ENCODE measurements around the gene ITGA5. TPM values are rescaled to one million over a fixed set of nuclear protein-coding genes. Genes with fewer than 3 reads are reported as not detected.

Gene ITGA5
- total and polyA plus RNA-seq, 2 experiments from 2014 or later: 7.3 to 23.7 TPM

- H3K27me3 ChIP-seq (ENCODE audit: insufficient read depth): peaks cover 18% of the 10 kb centered on the region
- no peak overlapping the region for H2AFZ ChIP-seq
- TF ChIP-seq CREB1 (CRISPR knock-in tag; IDR thresholded peaks at IDR 0.05; ENCODE audit: low read depth) (no peak), CTCF (conservative IDR thresholded peaks at IDR 0.05; ENCODE audit: low read depth in 2 of 2) (no peak), ETS1 (IDR thresholded peaks at IDR 0.05) (no peak), ZNF331 (CRISPR knock-in tag; IDR thresholded peaks at IDR 0.05; ENCODE audit: low read depth) (no peak), REST (IDR thresholded peaks at IDR 0.05; ENCODE audit: unreplicated experiment) (no peak), EZH2 (IDR thresholded peaks at IDR 0.05; ENCODE audit: low read depth, unreplicated experiment) (no peak), NANOG (IDR thresholded peaks at IDR 0.05; ENCODE audit: borderline replicate concordance) (no peak), ZNF462 (CRISPR knock-in tag; IDR thresholded peaks at IDR 0.05) (no peak), STAT1 (IDR thresholded peaks at IDR 0.05; ENCODE audit: unreplicated experiment) (no peak), POLR2AphosphoS5 (IDR thresholded peaks at IDR 0.05; ENCODE audit: low read depth) (no peak), EZH2phosphoT487 (IDR thresholded peaks at IDR 0.05; ENCODE audit: unreplicated experiment) (no peak), ZNF114 (CRISPR knock-in tag; IDR thresholded peaks at IDR 0.05) (no peak), JUNB (IDR thresholded peaks at IDR 0.05; ENCODE audit: unreplicated experiment) (no peak)
- no peak for ATAC-seq
- peak overlapping the region; percentile 97 for H3K4me2 ChIP-seq
- peaks cover 23% of the 10 kb centered on the region for H3K27me3 Mint-ChIP-seq (ENCODE audit: insufficient read depth, low read depth, poor library complexity)
- no peaks in the 10 kb centered on the region for H3K9me3 Mint-ChIP-seq
- no peak overlapping the region for H3K27ac Mint-ChIP-seq
- no peak overlapping the region for H3K27ac ChIP-seq (ENCODE audit: low read depth)
- no peak overlapping the region for H3K4me3 ChIP-seq
- H3K36me3 ChIP-seq (ENCODE audit: insufficient read depth): no peaks in the 10 kb centered on the region
- peaks cover 13% of the 10 kb centered on the region; the same call in 1 of the 2 replicates for H3F3A ChIP-seq (replicated peaks; ENCODE audit: low read depth)
- 0 out of 2 replicates have a peak, but pooled peaks cover 9% of the 10 kb centered on the region for H3K9me2 ChIP-seq (ENCODE audit: insufficient read depth)
- no peaks in the 10 kb centered on the region for H4K20me1 ChIP-seq (replicated peaks; ENCODE audit: insufficient read depth)
- H3K4me3 Mint-ChIP-seq: no peak overlapping the region
- DNase-seq (ENCODE audit: low spot score): no peak
- peaks cover 81% of the 10 kb centered on the region for H3K4me1 Mint-ChIP-seq
- peaks cover 86% of the 10 kb centered on the region for H3K4me1 ChIP-seq (ENCODE audit: insufficient read depth)
- H3K36me3 Mint-ChIP-seq (ENCODE audit: low read depth): no peaks in the 10 kb centered on the region
- no peaks in the 10 kb centered on the region for H3K79me2 ChIP-seq (replicated peaks; ENCODE audit: insufficient read depth)
These were observed 29.9 kb downstream of the ITGA5 start for GRCh38 chr12:54389134-54389508.
